Measurements from ENCODE around the gene PDE1A. TPM values are rescaled to one million over a fixed set of nuclear protein-coding genes. Genes with fewer than 3 reads are reported as not detected.
"Not testable (repeated sequence)": the region's sequence is repeated elsewhere in the genome, so short reads cannot be mapped to it uniquely, and the experiment has no call there.

Gene PDE1A
- total RNA-seq, 4 donors from 2014 or later: 2.9 to 14.4 (median 4.4) TPM

DNA sequence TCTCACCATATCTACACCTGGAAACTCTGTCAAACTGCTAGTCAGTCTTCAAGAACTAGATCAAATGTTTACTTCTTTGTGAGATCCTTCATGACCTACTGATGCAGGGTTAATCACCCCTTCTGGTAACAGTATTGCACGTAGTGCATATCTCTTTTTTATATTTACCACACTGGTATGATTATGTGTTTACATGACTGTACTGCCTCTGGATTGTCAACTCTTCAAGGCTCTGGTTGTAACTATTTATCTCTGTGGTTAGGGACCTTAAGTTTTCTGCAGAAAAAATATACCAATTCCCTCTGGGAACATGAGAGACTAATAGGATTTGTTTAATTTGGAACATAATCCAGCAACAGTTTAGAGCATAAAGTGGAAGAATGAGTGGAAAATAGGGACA lies 135.5 kb downstream of the PDE1A start:
- no peaks in the 10 kb centered on the region for H3K4me1 ChIP-seq
- in situ Hi-C loops (cut with MboI; ENCODE audit: low sequenced_read_pairs in 4 of 4): no loop called here
- no peak for ATAC-seq
- intact Hi-C loops (cut with DNase I; ENCODE audit: low total_unique reads): no loop called here
- H3K9me3 ChIP-seq: no peaks in the 10 kb centered on the region
- TF ChIP-seq POLR2A (IDR thresholded peaks at IDR 0.05): no peak
- TF ChIP-seq, protein P1, sequence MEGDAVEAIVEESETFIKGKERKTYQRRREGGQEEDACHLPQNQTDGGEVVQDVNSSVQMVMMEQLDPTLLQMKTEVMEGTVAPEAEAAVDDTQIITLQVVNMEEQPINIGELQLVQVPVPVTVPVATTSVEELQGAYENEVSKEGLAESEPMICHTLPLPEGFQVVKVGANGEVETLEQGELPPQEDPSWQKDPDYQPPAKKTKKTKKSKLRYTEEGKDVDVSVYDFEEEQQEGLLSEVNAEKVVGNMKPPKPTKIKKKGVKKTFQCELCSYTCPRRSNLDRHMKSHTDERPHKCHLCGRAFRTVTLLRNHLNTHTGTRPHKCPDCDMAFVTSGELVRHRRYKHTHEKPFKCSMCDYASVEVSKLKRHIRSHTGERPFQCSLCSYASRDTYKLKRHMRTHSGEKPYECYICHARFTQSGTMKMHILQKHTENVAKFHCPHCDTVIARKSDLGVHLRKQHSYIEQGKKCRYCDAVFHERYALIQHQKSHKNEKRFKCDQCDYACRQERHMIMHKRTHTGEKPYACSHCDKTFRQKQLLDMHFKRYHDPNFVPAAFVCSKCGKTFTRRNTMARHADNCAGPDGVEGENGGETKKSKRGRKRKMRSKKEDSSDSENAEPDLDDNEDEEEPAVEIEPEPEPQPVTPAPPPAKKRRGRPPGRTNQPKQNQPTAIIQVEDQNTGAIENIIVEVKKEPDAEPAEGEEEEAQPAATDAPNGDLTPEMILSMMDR (IDR thresholded peaks at IDR 0.05 in 4 of 5, conservative IDR thresholded peaks at IDR 0.05 in 1 of 5): no peak
- no peak overlapping the region for H3K27ac ChIP-seq
- no peaks in the 10 kb centered on the region for H3K36me3 ChIP-seq
- no peak overlapping the region for H3K4me3 ChIP-seq
- no peak for DNase-seq
- H3K27me3 ChIP-seq: no peaks in the 10 kb centered on the region

DNA sequence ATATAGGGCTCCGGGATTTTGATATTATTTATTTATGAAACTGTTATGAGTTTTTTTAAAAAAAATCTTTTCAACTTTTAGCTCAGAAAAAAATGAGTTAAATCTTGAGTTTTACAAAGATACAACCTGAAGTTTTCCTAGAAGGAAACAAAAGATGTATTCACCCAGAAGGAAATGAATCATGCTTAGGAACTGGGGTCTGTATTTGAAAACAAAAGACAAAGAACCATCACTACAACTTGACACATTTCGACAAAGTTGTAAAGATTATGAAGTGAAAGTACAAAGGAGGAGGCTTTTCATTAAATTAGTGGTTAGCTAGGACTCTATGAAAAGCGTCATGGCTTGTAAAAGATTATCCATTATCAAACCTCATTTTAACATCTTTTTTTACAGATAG lies 143.3 kb downstream of the PDE1A start:
- ATAC-seq (no peak), DNase-seq (no peak)
- Histone ChIP-seq H3K4me1 (no peaks in the 10 kb centered on the region), H3K4me3 (no peak overlapping the region), H3K9me3 (no peaks in the 10 kb centered on the region), H3K36me3 (no peaks in the 10 kb centered on the region), H3K27ac (no peak overlapping the region), H3K27me3 (no peaks in the 10 kb centered on the region)
- TF ChIP-seq POLR2A (IDR thresholded peaks at IDR 0.05): no peak
- TF ChIP-seq, protein P1 (IDR thresholded peaks at IDR 0.05 in 4 of 5, conservative IDR thresholded peaks at IDR 0.05 in 1 of 5): no peak
- in situ Hi-C loops (cut with MboI; ENCODE audit: low sequenced_read_pairs in 4 of 4) (no loop called here), intact Hi-C loops (cut with DNase I; ENCODE audit: low total_unique reads) (no loop called here)

GRCh38 chr2:182281276-182281675 lies 145.6 kb downstream of the PDE1A start:
- no peak for TF ChIP-seq POLR2A (IDR thresholded peaks at IDR 0.05)
- TF ChIP-seq, protein P1 (IDR thresholded peaks at IDR 0.05 in 4 of 5, conservative IDR thresholded peaks at IDR 0.05 in 1 of 5): no peak
- no peaks in the 10 kb centered on the region for H3K4me1 ChIP-seq
- H3K36me3 ChIP-seq: no peaks in the 10 kb centered on the region
- in situ Hi-C loops (cut with MboI; ENCODE audit: low sequenced_read_pairs in 4 of 4) (no loop called here), intact Hi-C loops (cut with DNase I; ENCODE audit: low total_unique reads) (no loop called here)
- no peak overlapping the region for H3K4me3 ChIP-seq
- no peaks in the 10 kb centered on the region for H3K27me3 ChIP-seq
- ATAC-seq (no peak), DNase-seq (no peak)
- peaks cover 0 to 3% (median 0%) of the 10 kb centered on the region in 3 donors for H3K9me3 ChIP-seq
- H3K27ac ChIP-seq: no peak overlapping the region

DNA sequence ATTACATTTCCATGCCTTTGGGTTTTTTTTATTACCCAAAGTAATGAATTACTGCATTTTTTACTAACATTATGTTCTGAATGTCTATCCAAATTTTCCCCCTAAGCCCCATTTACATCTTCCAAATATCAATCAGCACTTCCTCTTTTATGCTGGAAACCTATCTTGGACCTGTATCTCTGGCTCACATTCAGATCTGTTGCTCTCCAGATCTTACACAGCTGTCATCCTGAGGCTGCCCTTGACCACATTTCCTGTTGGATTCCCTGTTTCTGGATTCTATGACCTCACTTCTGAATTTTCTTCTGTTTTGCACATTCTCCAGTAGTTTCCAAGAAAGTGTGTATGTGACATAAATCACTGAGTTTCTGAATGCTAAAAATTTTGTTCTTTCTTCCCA lies 146.7 kb downstream of the PDE1A start:
- intact Hi-C loops (cut with DNase I; ENCODE audit: low total_unique reads) (no loop called here), in situ Hi-C loops (cut with MboI; ENCODE audit: low sequenced_read_pairs in 4 of 4) (no loop called here)
- no peak for DNase-seq
- Histone ChIP-seq H3K36me3 (no peaks in the 10 kb centered on the region), H3K27ac (no peak overlapping the region), H3K4me3 (no peak overlapping the region), H3K27me3 (no peaks in the 10 kb centered on the region), H3K9me3 (peaks cover 0 to 3% (median 0%) of the 10 kb centered on the region in 3 donors), H3K4me1 (no peaks in the 10 kb centered on the region)
- ATAC-seq: no peak
- no peak for TF ChIP-seq POLR2A (IDR thresholded peaks at IDR 0.05)
- TF ChIP-seq, protein P1 (IDR thresholded peaks at IDR 0.05 in 4 of 5, conservative IDR thresholded peaks at IDR 0.05 in 1 of 5): no peak

DNA sequence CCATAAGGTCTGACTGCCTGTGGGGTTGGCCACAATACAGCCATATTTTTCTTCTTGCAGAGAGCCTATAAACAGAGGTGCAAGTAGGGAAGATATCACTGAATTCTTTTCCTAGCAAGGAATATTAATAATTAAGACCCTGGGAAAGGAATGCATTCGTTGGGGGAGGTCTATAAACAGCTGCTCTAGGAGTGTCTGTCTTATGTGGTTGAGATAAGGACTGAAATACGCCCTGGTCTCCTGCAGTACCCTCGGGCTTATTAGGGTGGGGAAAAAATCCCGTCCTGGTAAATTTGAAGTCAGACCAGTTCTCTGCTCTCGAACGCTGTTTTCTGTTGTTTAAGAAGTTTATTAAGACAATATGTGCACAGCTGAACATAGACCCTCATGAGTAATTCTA lies 150.2 kb downstream of the PDE1A start:
- ATAC-seq; intact Hi-C loops (cut with DNase I; ENCODE audit: low total_unique reads); H3K4me1 ChIP-seq; H3K27ac ChIP-seq; in situ Hi-C loops (cut with MboI; ENCODE audit: low sequenced_read_pairs in 4 of 4); H3K36me3 ChIP-seq; H3K9me3 ChIP-seq; H3K27me3 ChIP-seq; DNase-seq; H3K4me3 ChIP-seq: not testable (repeated sequence)
